MM.1S (cell line): ENCODE results near the gene PIK3R1.

Source experiments
- CTCF ChIP-seq: fragments of 300-600 bp; sonication (generic); IDR thresholded peaks from 2 replicates; pipeline ENCODE4 v1.5.1; 2016; ENCODE audit warnings: antibody characterized with exemption, low read length, mixed read lengths
- EZH2phosphoT487 ChIP-seq: fragments of 300-600 bp; sonication (generic); IDR thresholded peaks from 2 replicates; pipeline ENCODE4 v1.6.1; 2018; ENCODE audit warnings: antibody characterized with exemption, low read length

DNA sequence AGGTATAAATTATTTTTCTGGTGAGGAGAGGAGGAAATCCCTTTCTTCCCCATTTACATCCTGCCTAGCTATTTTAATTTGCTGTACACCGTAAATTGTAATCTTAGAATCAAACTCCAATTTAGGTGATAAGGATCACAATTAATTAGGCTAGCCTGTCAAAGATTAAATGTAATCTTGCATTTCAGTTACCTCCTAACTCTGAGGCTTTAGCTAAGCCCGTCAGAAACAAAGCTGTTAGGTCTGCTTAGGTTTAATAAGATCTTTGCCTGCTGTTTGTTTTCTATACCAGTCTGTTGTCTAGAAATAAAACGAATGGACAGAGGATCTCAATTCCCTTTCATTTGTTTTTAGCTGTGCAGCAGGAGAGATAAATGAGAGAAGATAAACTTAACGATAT lies 51.5 kb downstream of the PIK3R1 start:
- no peak for TF ChIP-seq EZH2phosphoT487
- no peak for TF ChIP-seq CTCF
